Measurements from ENCODE around the gene RTN4RL1.

- TF ChIP-seq POLR2A (IDR thresholded peaks at IDR 0.05; ENCODE audit: low read depth): no peak
- TF ChIP-seq CTCF (IDR thresholded peaks at IDR 0.05): no peak
Observed at GRCh38 chr17:2067048-2067561, 42.0 kb upstream of the RTN4RL1 start.

All from esophagus muscularis mucosa (tissue), 3 donors.